ENCODE measurements around the gene TMEM74B. TPM values are rescaled to one million over a fixed set of nuclear protein-coding genes. Genes with fewer than 3 reads are reported as not detected.
"Not testable (repeated sequence)": the region's sequence is repeated elsewhere in the genome, so short reads cannot be mapped to it uniquely, and the experiment has no call there.

The TMEM74B gene
- total RNA-seq, 2 donors from 2014 or later, result not detected

DNA sequence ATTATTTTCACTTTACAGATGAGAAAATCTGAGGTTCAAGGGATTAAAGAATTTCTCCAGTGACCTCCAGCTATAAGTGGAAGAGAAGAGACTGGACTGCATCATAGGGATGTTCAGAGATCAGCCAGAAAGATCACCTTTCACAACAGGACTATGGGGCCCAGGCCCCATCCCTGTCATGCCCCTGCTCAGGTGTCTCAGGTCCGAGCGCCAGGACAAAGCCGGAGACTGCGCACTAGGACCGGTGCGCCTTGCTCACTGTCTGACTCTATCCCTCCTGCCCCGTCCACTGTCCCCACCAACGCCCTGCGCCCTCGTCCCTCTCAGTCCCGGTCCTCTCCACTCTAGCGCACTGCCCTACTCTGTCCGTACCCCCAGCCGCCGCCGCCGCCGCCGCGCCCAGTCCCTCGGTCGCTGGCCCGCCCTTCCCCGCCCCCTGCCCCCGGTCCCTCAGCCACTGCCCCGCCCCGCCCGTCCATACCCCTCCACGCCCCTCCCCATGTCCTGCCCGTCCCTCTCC, 40.5 kb upstream of the TMEM74B start:
- Histone ChIP-seq H3K4me1 (ENCODE audit: control insufficient read depth in 1 of 2, low read depth in 2 of 2) (peaks cover 6 to 10% of the 10 kb centered on the region in 2 donors), H3K27ac (no peak overlapping the region), H3K9me3 (no peaks in the 10 kb centered on the region), H3K4me3 (peak overlapping the region; percentile 62), H3K36me3 (no peaks in the 10 kb centered on the region), H3K27me3 (replicated peaks; ENCODE audit: insufficient read depth) (peaks cover 11% of the 10 kb centered on the region)
- ATAC-seq (ENCODE audit: insufficient number of reproducible peaks, low FRiP score, low read depth) (no peak), DNase-seq (ENCODE audit: low spot score) (no peak)
- TF ChIP-seq, protein P1, sequence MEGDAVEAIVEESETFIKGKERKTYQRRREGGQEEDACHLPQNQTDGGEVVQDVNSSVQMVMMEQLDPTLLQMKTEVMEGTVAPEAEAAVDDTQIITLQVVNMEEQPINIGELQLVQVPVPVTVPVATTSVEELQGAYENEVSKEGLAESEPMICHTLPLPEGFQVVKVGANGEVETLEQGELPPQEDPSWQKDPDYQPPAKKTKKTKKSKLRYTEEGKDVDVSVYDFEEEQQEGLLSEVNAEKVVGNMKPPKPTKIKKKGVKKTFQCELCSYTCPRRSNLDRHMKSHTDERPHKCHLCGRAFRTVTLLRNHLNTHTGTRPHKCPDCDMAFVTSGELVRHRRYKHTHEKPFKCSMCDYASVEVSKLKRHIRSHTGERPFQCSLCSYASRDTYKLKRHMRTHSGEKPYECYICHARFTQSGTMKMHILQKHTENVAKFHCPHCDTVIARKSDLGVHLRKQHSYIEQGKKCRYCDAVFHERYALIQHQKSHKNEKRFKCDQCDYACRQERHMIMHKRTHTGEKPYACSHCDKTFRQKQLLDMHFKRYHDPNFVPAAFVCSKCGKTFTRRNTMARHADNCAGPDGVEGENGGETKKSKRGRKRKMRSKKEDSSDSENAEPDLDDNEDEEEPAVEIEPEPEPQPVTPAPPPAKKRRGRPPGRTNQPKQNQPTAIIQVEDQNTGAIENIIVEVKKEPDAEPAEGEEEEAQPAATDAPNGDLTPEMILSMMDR (IDR thresholded peaks at IDR 0.05), result no peak

DNA sequence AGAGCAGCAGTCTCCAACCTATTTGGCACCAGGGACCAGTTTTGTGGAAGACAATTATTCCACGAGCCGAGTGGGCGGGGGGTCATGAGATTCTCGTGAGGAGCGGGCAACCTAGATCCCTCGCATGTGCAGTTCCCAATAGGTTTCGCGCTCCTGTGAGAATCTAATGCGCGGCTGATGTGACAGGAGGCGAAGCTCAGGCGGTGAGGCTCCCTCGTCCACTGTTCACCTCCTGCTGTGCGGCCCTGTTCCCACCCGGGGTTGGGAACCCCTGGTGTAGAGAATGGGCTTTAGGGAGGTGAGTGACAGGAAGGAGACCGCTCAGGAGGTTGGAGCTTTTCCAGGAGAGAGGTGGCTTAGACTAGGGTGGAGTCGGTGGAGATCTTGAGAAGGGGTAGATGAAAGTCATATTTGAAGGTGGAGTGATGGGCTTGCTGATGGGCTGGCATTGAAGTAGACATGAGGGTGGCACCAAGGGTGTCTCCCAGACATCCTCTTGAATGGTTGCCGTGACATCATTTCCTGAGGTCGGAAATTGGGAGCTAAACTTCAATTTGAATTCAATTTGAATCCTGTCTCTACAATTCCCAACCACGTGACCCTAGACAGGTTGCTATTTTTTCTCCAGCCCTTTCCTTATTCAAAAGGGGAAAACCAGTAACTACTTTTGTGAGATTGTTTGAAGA, 39.6 kb upstream of the TMEM74B start:
- no peak for DNase-seq (ENCODE audit: low spot score)
- peaks cover 6 to 10% of the 10 kb centered on the region in 2 donors for H3K4me1 ChIP-seq (ENCODE audit: control insufficient read depth in 1 of 2, low read depth in 2 of 2)
- TF ChIP-seq, protein P1 (IDR thresholded peaks at IDR 0.05), result no peak
- H3K9me3 ChIP-seq, result no peaks in the 10 kb centered on the region
- ATAC-seq (ENCODE audit: insufficient number of reproducible peaks, low FRiP score, low read depth), result no peak
- H3K27ac ChIP-seq, result no peak overlapping the region
- H3K27me3 ChIP-seq (replicated peaks; ENCODE audit: insufficient read depth), result peaks cover 6% of the 10 kb centered on the region
- H3K4me3 ChIP-seq, result no peak overlapping the region
- no peaks in the 10 kb centered on the region for H3K36me3 ChIP-seq

DNA sequence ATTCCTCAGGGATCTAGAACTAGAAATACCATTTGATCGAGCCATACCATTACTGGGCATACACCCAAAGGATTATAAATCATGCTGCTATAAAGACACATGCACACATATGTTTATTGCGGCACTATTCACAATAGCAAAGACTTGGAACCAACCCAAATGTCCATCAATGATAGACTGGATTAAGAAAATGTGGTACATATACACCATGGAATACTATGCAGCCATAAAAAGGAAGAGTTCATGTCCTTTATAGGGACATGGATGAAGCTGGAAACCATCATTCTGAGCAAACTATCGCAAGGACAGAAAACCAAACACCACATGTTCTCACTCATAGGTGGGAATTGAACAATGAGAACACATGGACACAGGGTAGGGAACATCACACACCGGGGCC, 38.0 kb upstream of the TMEM74B start:
- H3K27ac ChIP-seq; DNase-seq (ENCODE audit: low spot score); ATAC-seq (ENCODE audit: insufficient number of reproducible peaks, low FRiP score, low read depth); H3K9me3 ChIP-seq; H3K4me3 ChIP-seq; H3K36me3 ChIP-seq; H3K27me3 ChIP-seq (replicated peaks; ENCODE audit: insufficient read depth): not testable (repeated sequence)
- H3K4me1 ChIP-seq (ENCODE audit: control insufficient read depth in 1 of 2, low read depth in 2 of 2), result peaks cover 6 to 10% of the 10 kb centered on the region in 2 donors

DNA sequence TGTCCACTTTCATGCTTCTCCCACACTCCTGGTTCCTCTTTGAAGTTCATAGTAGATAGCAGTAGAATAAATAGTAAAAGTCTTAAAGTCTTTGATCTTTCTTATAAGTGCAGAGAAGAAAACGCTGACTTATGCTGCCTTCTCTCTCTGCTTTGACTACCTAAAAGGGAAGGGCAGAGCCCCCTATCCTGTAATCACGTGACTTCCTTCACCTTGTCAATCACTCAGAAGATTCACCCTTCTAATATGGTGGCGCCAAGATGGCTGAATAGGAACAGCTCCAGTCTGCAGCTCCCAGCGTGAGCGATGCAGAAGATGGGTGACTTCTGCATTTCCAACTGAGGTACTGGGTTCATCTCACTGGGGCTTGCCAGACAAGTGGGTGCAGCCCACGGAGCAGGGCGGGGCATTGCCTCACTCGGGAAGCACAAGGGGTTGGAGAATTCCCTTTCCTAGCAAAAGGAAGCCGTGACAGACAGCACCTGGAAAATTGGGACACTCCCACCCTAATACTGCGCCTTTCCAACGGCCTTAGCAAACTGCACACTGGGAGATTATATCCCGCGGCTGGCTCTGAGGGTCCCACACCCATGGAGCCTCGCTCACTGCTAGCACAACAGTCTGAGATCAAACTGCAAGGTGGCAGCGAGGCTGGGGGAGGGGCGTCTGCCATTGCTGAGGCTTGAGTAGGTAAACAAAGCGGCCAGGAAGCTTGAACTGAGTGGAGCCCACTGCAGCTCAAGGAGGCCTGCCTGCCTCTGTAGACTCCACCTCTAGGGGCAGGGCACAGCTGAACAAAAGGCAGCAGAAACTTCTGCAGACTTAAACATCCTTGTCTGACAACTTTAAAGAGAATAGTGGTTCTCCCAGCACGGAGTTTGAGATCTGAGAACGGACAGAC, 32.0 kb upstream of the TMEM74B start:
- not testable (repeated sequence) for H3K27ac ChIP-seq; H3K4me1 ChIP-seq (ENCODE audit: control insufficient read depth in 1 of 2, low read depth in 2 of 2); DNase-seq (ENCODE audit: low spot score); ATAC-seq (ENCODE audit: insufficient number of reproducible peaks, low FRiP score, low read depth); H3K9me3 ChIP-seq; H3K36me3 ChIP-seq; H3K27me3 ChIP-seq (replicated peaks; ENCODE audit: insufficient read depth); H3K4me3 ChIP-seq

DNA sequence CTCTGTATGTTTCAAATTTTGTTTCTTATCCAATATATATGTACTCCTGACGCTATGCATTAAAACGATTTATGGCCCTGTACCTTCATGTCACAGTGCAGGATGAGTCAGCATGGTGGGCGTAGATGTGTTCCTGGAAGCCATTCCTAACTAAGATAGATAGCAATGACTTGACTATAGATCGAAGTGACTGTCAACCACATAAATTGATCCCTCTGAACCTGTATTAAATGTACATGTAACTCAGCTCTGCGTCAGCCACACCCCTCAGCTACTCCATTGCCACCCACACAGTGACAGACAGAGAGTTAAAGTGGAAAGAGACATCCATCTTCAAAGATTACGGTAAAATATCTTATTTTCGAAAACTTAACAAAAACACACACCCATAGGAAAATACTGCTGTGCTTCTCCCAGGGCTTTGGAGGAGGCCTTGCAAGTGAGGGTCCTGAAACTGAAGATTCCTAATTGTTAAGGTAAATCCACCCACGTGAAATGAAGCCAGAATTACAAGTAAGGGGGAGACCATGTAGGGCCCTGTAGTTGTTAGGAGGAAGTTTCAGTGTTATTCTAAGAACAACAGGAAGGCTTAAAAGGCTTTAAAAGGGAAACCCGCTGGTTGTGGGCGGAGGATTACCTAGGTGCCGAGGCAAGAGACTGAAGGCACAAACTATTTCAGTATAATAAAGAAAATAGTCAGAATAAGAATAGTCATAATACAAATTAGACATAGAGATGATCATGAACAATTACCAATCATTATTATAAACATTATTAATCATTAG, 30.8 kb upstream of the TMEM74B start:
- no peaks in the 10 kb centered on the region for H3K9me3 ChIP-seq
- H3K27ac ChIP-seq, result no peak overlapping the region
- TF ChIP-seq, protein P1 (IDR thresholded peaks at IDR 0.05), result no peak
- no peaks in the 10 kb centered on the region for H3K36me3 ChIP-seq
- no peak for DNase-seq (ENCODE audit: low spot score)
- H3K4me1 ChIP-seq (ENCODE audit: control insufficient read depth in 1 of 2, low read depth in 2 of 2), result no peaks in the 10 kb centered on the region
- no peaks in the 10 kb centered on the region for H3K27me3 ChIP-seq (replicated peaks; ENCODE audit: insufficient read depth)
- no peak for ATAC-seq (ENCODE audit: insufficient number of reproducible peaks, low FRiP score, low read depth)
- no peak overlapping the region for H3K4me3 ChIP-seq
